ENCODE results near the gene MAN2A2.
"Not testable (repeated sequence)": the region's sequence is repeated elsewhere in the genome, so short reads cannot be mapped to it uniquely, and the experiment has no call there.

The MAN2A2 gene

DNA sequence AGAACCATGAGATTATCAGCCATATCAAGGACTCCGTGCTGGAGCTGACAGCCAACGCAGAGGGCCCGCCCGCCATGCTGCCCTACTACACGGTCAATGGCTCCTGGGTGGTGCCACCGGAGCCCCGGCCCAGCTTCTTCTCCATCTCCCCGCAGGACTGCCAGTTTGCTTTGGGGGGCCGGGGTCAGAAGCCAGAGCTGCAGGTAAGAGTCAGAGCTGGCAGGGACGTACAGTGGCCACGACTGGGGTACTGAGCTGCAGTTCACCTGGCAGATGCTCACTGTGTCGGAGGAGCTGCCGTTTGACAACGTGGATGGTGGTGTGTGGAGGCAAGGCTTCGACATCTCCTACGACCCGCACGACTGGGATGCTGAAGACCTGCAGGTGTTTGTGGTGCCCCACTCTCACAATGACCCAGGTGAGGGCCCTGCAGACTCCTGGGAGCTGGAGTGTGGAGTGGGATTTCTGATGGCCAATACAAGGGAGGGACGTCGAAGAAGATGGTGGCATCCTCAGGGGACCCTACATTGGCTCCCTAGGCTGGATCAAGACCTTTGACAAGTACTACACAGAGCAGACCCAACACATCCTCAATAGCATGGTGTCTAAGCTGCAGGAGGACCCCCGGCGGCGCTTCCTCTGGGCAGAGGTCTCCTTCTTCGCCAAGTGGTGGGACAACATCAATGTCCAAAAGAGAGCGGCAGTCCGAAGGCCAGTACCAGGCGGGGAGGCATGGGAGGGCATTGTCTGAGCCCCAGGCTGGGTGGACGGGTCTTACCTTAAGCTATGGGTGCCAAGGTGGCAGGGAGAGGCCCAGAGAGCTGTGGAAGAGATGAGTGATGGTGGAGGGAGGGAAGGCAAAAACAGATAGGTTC lies 2.4 kb downstream of the MAN2A2 start:
- DNase-seq: no peak

DNA sequence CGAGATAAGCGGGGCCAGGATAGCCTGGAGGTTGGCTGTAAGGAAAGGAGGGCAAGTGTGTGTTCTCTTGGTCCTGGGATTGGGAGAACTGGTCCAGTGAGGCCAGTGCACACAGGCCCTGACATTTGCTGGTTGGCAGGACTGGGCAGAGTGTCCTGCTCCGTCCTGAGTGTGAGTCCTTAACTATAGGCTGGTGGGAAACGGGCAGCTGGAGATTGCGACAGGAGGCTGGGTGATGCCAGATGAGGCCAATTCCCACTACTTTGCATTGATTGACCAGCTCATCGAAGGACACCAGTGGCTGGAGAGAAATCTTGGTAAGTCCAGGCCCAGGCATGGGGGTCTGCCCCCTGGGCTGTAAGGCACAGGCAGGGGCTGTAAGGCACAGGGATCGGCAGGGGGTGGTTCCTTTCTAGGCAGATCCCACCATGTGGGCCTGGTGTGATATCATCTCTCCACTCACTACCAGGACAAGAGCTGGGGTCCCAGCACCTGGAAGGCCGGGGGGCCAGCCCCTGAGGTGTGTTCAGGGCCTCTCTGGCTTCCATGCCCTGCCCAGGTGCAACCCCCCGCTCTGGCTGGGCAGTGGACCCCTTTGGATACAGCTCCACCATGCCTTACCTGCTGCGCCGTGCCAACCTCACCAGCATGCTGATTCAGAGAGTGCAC lies 3.2 kb downstream of the MAN2A2 start:
- no peak for DNase-seq

DNA sequence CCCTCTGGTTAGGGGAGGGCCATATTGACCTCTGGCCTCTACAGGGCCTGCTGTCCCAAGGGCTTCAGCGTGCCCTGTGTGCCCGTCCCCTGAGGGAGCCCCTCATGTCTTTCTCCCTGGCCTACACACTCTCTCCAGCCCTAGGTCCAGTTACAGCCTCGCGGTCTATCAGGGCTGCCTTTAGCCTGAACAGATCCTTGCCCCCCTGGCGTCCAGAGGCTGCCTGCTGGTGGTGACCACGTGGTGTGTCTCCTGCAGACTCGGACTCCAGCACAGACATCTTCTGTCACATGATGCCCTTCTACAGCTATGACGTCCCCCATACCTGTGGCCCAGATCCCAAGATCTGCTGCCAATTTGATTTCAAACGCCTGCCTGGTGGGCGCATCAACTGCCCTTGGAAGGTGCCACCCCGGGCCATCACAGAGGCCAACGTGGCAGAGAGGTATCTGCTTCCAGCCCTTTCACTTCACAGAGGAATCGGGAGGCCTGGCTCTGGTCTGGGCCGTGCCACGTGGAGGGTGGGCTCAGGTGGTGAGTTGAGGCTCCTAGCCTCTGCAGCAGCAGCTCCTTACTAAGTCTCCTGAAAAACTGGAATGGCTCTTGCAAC lies 4.1 kb downstream of the MAN2A2 start:
- no peak for DNase-seq

DNA sequence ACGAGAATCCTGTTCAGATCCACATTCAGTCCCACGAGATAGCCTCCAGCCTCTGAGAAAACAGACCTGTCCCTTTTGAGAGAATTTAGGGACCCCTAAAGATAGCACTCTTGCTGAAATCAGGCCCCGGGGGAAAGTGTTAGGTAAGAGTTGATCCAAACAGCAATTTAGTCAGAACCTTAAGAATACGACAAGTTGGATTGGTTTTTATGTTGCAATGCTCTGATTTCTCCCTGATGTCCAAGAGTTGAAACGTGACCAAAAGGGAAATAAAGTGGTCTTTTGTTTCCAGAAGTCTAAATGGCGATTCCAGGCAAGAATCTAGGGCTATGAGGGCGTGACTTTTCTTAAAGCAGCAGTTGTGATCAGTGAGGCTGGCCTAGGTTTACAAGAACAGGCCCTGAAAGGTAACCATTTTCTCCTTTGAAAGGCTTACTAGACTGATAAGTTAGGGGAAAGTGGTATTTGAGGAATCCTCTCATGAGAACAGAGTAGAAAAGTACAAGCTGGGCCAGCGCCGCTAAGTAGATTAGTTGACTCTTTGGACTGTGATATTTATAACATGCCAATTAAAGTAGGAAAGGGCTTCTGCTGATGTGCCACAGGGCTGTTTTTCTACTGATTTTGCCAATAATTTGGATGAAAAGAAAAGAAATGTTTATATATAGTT lies 4.9 kb downstream of the MAN2A2 start:
- DNase-seq: no peak

DNA sequence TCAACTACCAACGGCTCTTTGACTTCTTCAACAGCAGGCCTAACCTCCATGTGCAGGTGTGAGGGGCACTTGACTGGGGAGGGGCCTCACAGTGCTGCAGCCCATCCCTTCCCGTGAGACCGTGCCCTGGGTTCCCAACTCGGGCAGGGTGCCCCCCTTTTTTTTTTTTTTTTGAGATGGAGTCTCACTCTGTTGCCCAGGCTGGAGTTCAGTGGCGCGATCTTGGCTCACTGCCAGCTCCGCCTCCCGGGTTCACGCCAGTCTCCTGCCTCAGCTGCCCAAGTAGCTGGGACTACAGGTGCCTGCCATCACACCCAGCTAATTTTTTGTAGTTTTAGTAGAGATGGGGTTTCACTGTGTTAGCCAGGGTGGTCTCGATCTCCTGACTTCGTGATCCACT lies 6.3 kb downstream of the MAN2A2 start:
- DNase-seq: not testable (repeated sequence)

DNA sequence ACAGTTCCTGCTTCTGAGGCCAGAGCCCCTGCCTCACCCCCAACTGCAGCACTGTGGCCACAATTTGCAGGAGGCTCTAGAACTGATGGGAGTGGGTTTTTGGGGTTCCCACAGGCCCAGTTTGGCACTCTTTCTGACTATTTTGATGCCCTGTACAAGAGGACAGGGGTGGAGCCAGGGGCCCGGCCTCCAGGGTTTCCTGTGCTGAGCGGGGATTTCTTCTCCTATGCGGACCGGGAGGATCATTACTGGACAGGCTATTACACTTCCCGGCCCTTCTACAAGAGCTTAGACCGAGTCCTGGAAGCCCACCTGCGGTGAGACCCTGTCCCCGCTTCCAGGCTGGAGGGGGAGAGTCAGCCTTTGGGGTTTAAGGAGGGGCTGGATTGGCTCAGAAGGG lies 6.9 kb downstream of the MAN2A2 start:
- DNase-seq: no peak

DNA sequence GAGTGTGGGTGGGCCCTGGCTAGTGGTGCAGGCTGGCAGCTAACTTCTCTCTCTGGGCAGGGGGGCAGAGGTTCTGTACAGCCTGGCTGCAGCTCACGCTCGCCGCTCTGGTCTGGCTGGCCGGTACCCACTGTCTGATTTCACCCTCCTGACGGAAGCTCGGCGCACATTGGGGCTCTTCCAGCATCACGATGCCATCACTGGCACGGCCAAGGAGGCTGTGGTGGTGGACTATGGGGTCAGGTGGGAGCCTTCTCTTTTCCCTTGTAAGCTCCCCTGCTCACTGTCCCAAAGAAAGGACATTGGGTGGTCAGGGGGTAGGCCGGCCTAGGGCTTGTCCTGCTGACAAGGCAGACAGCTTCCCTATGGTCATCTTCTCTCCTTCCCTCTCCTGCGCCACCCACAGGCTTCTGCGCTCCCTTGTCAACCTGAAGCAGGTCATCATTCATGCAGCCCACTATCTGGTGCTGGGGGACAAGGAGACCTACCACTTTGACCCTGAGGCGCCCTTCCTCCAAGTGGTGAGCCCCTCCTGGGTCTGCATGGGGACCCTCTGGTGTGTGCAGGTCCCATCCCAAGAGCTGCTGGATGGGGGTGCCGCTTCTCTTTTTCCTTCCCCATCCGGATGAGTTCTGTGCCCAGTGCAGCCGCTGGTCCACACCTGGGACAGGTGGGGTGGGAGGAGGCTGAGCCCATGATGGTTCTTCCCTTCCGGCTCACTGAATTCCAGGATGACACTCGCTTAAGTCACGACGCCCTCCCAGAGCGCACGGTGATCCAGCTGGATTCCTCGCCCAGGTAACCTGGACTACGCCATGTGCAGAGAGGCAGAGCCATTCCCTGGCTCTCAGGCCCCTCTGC lies 7.6 kb downstream of the MAN2A2 start:
- no peak for DNase-seq

DNA sequence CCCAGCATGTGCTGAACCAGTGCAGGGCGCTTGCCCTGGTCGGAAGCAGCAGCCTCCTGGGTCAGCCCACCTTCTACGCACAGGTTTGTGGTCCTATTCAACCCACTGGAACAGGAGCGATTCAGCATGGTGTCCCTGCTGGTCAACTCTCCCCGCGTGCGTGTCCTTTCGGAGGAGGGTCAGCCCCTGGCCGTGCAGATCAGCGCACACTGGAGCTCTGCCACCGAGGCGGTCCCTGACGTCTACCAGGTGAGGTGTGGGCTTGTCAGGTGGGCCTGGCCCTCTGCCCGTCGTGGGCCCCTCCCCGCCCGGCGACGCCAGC lies 8.2 kb downstream of the MAN2A2 start:
- no peak for DNase-seq

DNA sequence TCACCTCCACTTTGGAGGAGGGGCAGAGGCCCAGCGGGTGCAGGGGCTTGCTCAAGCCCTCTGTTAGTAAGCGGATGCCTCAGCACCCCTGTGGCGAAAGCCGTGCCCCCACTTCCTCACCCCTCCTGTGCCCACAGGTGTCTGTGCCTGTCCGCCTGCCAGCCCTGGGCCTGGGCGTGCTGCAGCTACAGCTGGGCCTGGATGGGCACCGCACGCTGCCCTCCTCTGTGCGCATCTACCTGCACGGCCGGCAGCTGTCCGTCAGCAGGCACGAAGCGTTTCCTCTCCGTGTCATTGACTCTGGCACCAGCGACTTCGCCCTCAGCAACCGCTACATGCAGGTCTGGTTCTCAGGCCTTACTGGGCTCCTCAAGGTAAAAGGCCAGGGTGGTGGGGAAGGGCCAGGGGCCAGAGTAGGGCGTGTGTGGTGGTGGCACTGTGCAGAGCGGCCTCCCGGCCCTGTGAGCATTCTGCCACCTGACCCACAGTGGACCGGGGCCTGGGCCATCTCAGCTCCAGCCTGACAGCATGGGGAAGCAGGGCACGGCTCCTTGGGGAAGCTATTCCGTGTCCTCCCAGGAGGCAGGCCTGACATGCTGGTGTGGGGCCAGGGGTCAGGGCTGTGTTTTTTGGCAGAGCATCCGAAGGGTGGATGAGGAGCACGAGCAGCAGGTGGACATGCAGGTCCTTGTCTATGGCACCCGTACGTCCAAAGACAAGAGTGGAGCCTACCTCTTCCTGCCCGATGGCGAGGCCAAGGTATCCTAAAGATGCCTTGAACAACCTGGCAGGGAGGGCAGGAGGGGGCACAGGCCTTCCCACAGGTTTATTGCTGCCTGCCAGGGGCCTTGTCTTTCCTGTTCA lies 9.0 kb downstream of the MAN2A2 start:
- DNase-seq: no peak

DNA sequence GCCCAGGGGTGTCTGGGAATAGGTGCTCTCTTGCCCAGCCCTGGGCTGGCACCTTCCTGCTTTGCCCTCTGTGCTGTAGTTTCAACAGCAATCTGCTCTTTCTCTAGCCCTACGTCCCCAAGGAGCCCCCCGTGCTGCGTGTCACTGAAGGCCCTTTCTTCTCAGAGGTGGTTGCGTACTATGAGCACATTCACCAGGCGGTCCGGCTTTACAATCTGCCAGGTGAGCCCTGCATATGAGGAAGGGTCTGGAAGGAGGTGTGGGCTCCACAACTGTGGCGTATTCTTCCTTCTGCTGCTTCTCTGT lies 9.6 kb downstream of the MAN2A2 start:
- DNase-seq: no peak

DNA sequence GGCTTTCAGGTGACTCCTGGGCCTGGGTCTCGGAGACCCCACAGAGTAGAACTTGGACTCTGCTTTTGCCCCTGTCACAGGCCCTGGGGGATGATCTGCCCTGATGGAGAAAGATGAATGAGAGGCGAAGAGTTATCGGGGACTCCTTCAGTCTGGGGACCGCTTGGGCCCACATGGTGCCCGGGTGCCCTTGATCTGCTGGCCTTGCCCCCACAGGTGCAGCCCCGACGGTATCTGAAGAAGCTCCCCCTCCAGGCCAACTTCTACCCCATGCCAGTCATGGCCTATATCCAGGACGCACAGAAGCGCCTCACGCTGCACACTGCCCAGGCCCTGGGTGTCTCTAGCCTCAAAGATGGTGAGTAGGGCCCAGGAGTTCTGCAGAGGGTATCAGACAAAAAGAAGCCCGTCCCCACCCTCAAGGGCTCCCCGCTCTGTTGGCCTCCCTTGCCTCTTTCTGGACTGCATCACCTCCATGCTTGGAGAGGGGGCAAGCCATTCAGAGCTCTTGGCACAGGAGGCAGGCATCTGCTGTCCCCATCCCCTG lies 10.4 kb downstream of the MAN2A2 start:
- no peak for DNase-seq

DNA sequence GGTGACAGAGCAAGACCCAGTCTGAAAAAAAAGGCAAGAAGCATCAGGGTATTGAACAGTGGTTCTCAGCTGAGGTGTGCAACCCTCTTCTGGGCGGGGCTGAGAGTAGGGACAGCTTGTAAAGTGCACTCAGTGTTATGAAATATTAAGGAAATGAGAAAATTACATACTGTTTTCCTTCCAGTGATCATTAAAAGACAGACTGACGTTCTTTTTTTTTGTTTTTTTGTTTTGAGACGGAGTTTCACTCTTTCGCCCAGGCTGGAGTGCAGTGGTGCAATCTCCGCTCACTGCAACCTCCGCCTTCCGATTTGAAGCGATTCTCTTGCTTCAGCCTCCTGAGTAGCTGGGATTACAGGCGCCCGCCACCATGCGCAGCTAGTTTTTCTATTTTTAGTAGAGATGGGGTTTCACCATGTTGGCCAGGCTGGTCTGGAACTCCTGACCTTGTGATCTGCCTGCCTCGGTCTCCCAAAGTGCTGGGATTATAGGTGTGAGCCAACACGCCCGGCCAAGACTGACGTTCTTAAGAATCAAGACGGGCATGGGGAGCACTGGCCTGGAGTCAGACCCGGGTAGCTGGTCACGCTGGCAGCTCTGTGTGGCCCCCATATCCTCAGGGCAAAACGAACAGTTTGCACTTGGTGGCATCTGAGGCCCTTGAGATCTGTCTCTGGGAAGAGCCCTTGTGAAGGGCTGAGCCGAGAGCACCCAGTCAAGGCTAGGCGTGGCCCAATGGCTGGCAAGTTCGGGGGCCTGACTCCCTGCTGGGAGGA lies 11.4 kb downstream of the MAN2A2 start:
- no peak for DNase-seq

DNA sequence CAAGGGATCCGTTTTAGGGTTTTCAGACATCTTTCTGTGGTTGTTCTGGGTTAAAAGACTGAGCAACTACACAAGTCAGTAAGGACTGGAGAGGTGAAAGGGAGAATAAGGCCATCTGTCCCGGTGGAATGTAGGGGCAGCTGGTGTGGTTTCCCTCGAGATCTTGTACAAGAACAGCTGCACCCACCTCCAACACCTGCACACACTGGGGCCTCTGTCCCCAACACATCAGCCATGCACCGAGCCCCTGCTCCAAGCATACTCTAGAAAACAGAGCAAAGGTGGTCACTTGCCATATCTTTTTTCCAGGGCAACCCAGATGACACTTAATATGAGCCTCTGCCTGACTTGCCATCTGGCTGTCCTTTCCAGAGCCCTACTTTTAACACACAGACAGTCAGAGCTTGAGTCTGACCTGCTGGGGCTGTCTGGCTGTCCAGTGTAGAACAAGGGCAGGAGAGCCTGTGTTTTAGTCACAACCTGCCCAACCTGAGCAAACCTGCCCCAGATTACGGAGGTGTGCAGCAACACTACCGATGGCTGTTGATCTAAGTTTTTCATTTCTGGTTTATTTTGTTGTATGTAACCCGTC lies 12.2 kb downstream of the MAN2A2 start:
- no peak for DNase-seq

DNA sequence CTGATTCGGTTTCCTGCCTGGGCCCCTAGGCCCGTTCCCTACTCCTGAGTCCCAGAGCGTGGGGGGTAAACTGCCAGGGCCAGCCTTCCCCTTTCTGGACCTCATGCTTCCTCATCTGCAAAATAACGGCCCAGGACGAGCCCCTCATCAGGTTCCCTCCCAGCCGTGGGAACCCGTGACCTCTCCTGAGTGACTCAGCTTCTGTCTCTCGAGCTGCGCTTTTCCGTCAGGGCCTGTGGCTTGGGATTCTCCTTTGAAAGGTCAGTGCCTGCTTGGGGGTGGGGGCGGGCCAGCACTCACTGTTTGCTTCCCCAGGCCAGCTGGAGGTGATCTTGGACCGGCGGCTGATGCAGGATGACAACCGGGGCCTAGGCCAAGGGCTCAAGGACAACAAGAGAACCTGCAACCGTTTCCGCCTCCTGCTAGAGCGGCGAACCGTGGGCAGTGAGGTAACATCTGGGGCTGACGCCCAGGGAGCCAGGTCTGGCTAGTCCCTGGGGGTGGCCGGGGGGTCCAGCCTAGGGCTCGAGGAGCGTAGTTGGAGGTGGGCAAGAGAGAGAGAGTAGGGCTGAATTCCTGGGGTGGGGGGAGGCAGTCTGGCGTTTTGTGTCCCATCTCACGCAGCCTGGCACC lies 12.8 kb downstream of the MAN2A2 start:
- DNase-seq: no peak

DNA sequence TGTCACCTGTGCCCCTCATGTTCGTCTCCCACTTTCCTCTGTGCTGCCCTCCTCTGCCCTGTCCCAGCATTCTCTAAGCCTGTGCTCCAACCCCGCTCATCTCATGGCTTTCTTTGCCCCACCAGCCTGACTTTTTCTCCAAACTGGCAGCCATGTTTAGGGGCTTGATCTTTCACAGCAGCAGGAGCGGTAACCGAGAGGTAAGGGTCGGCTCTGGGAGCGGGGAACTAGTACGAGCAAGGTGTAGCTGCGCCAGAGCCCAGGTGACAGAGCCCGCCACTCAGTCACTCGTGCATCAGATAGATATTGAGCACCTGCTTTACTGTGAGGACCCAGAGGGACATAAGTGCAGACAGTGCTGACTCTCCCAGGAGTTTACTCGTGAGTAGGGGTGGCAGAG lies 13.4 kb downstream of the MAN2A2 start:
- DNase-seq: no peak

DNA sequence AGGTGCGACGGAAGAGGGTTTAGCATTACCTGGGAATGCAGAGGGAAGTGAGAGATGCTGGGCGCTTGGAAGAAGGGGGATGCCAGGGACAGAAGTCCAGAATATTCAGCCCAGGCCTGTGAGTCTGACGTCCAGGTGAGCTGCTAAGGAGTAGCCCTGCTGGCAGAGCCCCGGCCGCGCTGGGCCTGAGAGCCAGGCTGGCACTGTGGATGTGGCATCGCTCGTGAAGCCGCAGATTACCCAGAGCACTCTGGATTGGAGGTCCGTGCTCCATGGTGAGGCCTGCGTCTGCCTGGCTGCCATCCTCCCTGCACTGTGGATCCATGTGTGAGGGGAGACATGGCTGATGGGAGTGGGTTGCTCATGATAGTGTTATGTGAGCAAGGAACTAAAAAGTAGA lies 14.5 kb downstream of the MAN2A2 start:
- DNase-seq: no peak

DNA sequence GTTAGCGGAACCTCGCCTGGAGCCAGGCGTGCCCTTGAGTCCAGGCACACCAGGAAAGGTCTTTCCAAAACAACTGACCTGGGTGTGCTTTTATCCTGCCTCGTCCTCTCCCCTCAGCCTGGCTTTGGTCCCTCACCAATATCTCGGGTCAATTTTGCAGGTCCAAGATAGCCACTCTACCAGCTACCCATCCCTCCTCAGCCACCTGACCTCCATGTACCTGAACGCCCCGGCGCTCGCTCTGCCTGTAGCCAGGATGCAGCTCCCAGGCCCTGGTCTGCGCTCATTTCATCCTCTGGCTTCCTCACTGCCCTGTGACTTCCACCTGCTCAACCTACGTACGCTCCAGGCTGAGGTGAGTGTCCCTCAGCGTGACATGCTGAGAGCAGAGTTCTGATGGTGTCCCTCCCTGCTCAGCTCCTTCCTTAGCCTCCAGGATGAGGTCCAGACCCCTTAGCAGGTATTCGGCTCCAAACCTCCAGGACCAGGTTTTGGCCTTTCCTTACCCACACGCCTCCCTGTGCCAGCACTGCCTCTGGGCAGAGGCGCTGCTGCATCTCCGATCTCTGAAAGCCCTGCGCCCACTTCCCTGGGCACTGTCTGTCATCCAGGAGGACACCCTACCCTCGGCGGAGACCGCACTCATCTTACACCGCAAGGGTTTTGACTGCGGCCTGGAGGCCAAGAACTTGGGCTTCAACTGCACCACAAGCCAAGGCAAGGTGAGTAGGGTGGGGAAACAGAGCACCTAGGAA lies 15.1 kb downstream of the MAN2A2 start:
- DNase-seq: no peak

DNA sequence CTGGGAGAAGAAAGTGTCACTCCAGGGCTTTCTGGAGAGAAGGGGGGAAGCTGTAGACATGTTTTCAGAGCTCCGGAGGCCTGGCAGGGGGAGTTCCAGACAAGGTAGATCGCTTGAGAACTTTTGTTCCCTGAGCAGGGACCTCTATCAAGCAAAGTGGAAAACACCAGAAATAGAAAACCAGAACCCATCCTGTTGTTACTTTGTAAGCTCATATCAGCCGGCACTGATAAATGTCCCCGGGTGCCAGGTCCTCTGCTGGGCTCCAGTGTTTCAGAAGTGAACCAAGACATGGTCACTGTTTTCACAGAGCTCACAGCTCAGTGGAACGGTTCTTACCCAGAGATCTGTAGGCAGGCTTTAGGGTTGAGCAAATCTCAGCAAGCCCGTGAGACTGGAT lies 15.7 kb downstream of the MAN2A2 start:
- DNase-seq: no peak

DNA sequence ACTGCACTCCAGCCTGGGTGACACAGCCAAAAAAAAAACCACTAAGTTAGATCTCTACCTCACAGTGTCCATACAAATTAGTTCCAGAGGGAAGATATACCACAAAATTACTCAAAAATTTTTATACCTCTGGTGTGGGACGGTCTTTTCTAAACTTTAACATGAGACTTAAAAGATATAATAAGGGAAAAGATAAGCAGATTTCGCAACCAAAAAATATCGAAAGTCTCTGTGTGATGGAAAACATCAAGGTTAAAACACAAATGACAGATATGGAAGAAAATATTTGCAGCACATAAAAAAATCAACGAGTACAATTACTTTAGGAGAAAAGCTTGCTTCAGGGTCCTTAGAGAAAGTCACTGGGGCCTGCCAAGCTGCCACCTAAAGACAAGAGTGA lies 18.8 kb downstream of the MAN2A2 start:
- no peak for DNase-seq
